Astrocyte (in vitro differentiated cells and primary cell): ENCODE measurements around the gene ARHGAP40. TPM values are rescaled to one million over a fixed set of nuclear protein-coding genes. Genes with fewer than 3 reads are reported as not detected.

ENCODE experiments used
- DNase-seq: peaks from one replicate; pipeline ENCODE4 v3.0.0-alpha.2; 2010; ENCODE audit warnings: low read depth
- FAIRE-seq: peaks from 2 replicates; lab custom pipeline; 2011; peaks lifted over from hg19 to GRCh38; lab: Jason Lieb, UNC
- H2AFZ ChIP-seq: 2 replicates; pipeline ENCODE4 v1.6.0; 2012; ENCODE audit warnings: low read depth, low read length, inconsistent platforms
- H3K27ac ChIP-seq: 2 replicates; pipeline ENCODE4 v1.5.1; 2011; ENCODE audit warnings: low read depth, low read length, inconsistent platforms
- H3K27me3 ChIP-seq: 2 replicates; pipeline ENCODE4 v1.6.0; 2011; ENCODE audit warnings: low read length, inconsistent platforms; ENCODE audit not compliant: insufficient read depth
- H3K36me3 ChIP-seq: 2 replicates; pipeline ENCODE4 v1.5.1; 2011; ENCODE audit warnings: low read length, inconsistent platforms; ENCODE audit not compliant: insufficient read depth
- H3K4me1 ChIP-seq: 2 replicates; pipeline ENCODE4 v1.5.1; 2011; ENCODE audit warnings: low read length, inconsistent platforms; ENCODE audit not compliant: insufficient read depth
- H3K4me2 ChIP-seq: 2 replicates; pipeline ENCODE4 v1.6.0; 2012; ENCODE audit warnings: low read length, inconsistent platforms
- H3K4me3 ChIP-seq: 2 replicates; pipeline ENCODE4 v1.5.1; 2011; ENCODE audit warnings: low read depth, mild to moderate bottlenecking, low read length, inconsistent platforms; ENCODE audit not compliant: insufficient read depth
- H3K79me2 ChIP-seq: 2 replicates; pipeline ENCODE4 v1.6.0; 2012; ENCODE audit warnings: mild to moderate bottlenecking, low read length, inconsistent platforms; ENCODE audit not compliant: insufficient read depth
- H3K9ac ChIP-seq: 2 replicates; pipeline ENCODE4 v1.6.0; 2012; ENCODE audit warnings: mild to moderate bottlenecking, low read length, inconsistent platforms
- H3K9me3 ChIP-seq: 2 replicates; pipeline ENCODE4 v1.5.1; 2012; ENCODE audit warnings: low read depth, mild to moderate bottlenecking, low read length, inconsistent platforms; ENCODE audit not compliant: insufficient read depth
- H4K20me1 ChIP-seq: 2 replicates; pipeline ENCODE4 v1.6.0; 2012; ENCODE audit warnings: low read length, inconsistent platforms; ENCODE audit not compliant: insufficient read depth
- H3K27ac Mint-ChIP-seq: one replicate; pipeline ENCODE4 v1.8.0; 2021; ENCODE audit warnings: mild to moderate bottlenecking, mixed read lengths; ENCODE audit not compliant: unreplicated experiment
- H3K27me3 Mint-ChIP-seq: one replicate; pipeline ENCODE4 v1.8.0; 2021; ENCODE audit warnings: low read depth, mixed read lengths; ENCODE audit not compliant: unreplicated experiment
- H3K36me3 Mint-ChIP-seq: one replicate; pipeline ENCODE4 v1.8.0; 2021; ENCODE audit warnings: low read depth, mixed read lengths; ENCODE audit not compliant: unreplicated experiment
- H3K4me1 Mint-ChIP-seq: one replicate; pipeline ENCODE4 v1.8.0; 2021; ENCODE audit warnings: low read depth, mixed read lengths; ENCODE audit not compliant: unreplicated experiment
- H3K4me3 Mint-ChIP-seq: one replicate; pipeline ENCODE4 v1.8.0; 2021; ENCODE audit warnings: mild to moderate bottlenecking, moderate library complexity, mixed read lengths; ENCODE audit not compliant: unreplicated experiment
- H3K9me3 Mint-ChIP-seq: one replicate; pipeline ENCODE4 v1.8.0; 2021; ENCODE audit warnings: mild to moderate bottlenecking, mixed read lengths; ENCODE audit not compliant: unreplicated experiment
- CTCF ChIP-seq: IDR thresholded peaks from 2 replicates; pipeline ENCODE4 v1.5.1; 2011; ENCODE audit warnings: low read depth, mild to moderate bottlenecking, inconsistent platforms, low read length, moderate library complexity; ENCODE audit not compliant: insufficient read depth
- EZH2 ChIP-seq: IDR thresholded peaks from 2 replicates; pipeline ENCODE4 v1.6.1; 2012; ENCODE audit warnings: mild to moderate bottlenecking, low read length, inconsistent platforms; ENCODE audit not compliant: insufficient read depth
- total RNA-seq: library from RNA; stranded (reverse); gene quantifications from 2 replicates; pipeline ENCODE4 v1.2.1, GENCODE V29; 2021

Gene ARHGAP40
- total RNA-seq, 1 donor from 2014 or later, result 0.27 TPM

- H3K36me3 ChIP-seq, result no peaks in the 10 kb centered on the region
- H3K4me3 Mint-ChIP-seq, result peak overlapping the region; percentile 75
- TF ChIP-seq CTCF, result peak; percentile 48
- TF ChIP-seq EZH2, result peak; percentile 57
- no peaks in the 10 kb centered on the region for H3K4me1 ChIP-seq
- peak overlapping the region; percentile 80 for H3K4me2 ChIP-seq
- no peak overlapping the region for H3K9ac ChIP-seq
- H3K9me3 Mint-ChIP-seq, result no peaks in the 10 kb centered on the region
- H4K20me1 ChIP-seq, result no peaks in the 10 kb centered on the region
- DNase-seq (peak; percentile 21), FAIRE-seq (no peak)
- H3K27ac ChIP-seq, result no peak overlapping the region
- H3K79me2 ChIP-seq, result no peaks in the 10 kb centered on the region
- no peak overlapping the region for H3K27ac Mint-ChIP-seq
- H3K4me1 Mint-ChIP-seq, result no peaks in the 10 kb centered on the region
- H3K36me3 Mint-ChIP-seq, result no peaks in the 10 kb centered on the region
- H3K4me3 ChIP-seq, result no peak overlapping the region
- no peaks in the 10 kb centered on the region for H3K9me3 ChIP-seq
- peaks cover 47% of the 10 kb centered on the region for H3K27me3 ChIP-seq
- H2AFZ ChIP-seq, result peak overlapping the region; percentile 63
- peaks cover 74% of the 10 kb centered on the region for H3K27me3 Mint-ChIP-seq
These were observed 44.6 kb downstream of the ARHGAP40 start for GRCh38 chr20:38645980-38646858.

- no peaks in the 10 kb centered on the region for H3K4me1 ChIP-seq
- no peaks in the 10 kb centered on the region for H4K20me1 ChIP-seq
- H3K4me2 ChIP-seq, result no peak overlapping the region
- no peak overlapping the region for H2AFZ ChIP-seq
- Mint-ChIP-seq H3K27ac (no peak overlapping the region), H3K4me3 (no peak overlapping the region), H3K36me3 (no peaks in the 10 kb centered on the region), H3K9me3 (peaks cover 3% of the 10 kb centered on the region), H3K27me3 (peaks cover 60% of the 10 kb centered on the region), H3K4me1 (no peaks in the 10 kb centered on the region)
- no peaks in the 10 kb centered on the region for H3K9me3 ChIP-seq
- TF ChIP-seq CTCF, result peak; percentile 39
- no peak for TF ChIP-seq EZH2
- H3K9ac ChIP-seq, result no peak overlapping the region
- H3K36me3 ChIP-seq, result no peaks in the 10 kb centered on the region
- peaks cover 41% of the 10 kb centered on the region for H3K27me3 ChIP-seq
- no peaks in the 10 kb centered on the region for H3K79me2 ChIP-seq
- no peak overlapping the region for H3K27ac ChIP-seq
- FAIRE-seq, result no peak
- no peak overlapping the region for H3K4me3 ChIP-seq
- peak; percentile 6 for DNase-seq
These were observed 47.8 kb downstream of the ARHGAP40 start for GRCh38 chr20:38649275-38649891.
